IMR-90 (cell line): ENCODE data around the gene CCDC92. TPM values are rescaled to one million over a fixed set of nuclear protein-coding genes. Genes with fewer than 3 reads are reported as not detected.
A peak's percentile ranks its signal among the peaks of the same experiment; 100 is the strongest.

Experiments used
- ATAC-seq: fragments of 200-7000 bp; cut with Tn5 transposase; 2 replicates; pipeline ENCODE4 v1.9.1; 2020; ENCODE audit warnings: low read depth, mild to moderate bottlenecking, moderate library complexity
- BruUV-seq: library from RNA; stranded (reverse); fragments of 400-500 nt; replicated peaks from 2 replicates; lab custom pipeline; 2021; lab: Mats Ljungman, UMichigan
- CTCF ChIA-PET: fragments of 300-600 bp; formaldehyde crosslinking; extraction: SDS; loops from one replicate; lab custom pipeline; 2021; ENCODE audit warnings: antibody characterized with exemption; lab: Yijun Ruan, JAX
- POLR2A ChIA-PET: fragments of 300-600 bp; sonication (Branson Sonifier 250); formaldehyde crosslinking; loops from one replicate; lab custom pipeline; 2022; ENCODE audit warnings: antibody characterized with exemption; ENCODE audit not compliant: unreplicated experiment; lab: Charles Lee
- DNase-seq: peaks from one replicate; pipeline ENCODE4 v3.0.0; 2013
- H2AFZ ChIP-seq: replicated peaks from 2 replicates; pipeline ENCODE3; 2013; ENCODE audit warnings: low read length, mild to moderate bottlenecking; ENCODE audit not compliant: poor library complexity
- H2AK5ac ChIP-seq: 2 replicates; pipeline ENCODE4 v1.6.1; 2013; ENCODE audit warnings: low read depth, low read length, inconsistent platforms
- H2AK9ac ChIP-seq: replicated peaks from 2 replicates; pipeline ENCODE3; 2013; ENCODE audit warnings: mild to moderate bottlenecking, low read depth, low read length, moderate library complexity; ENCODE audit not compliant: poor library complexity
- H2BK120ac ChIP-seq: 2 replicates; pipeline ENCODE4 v1.6.1; 2013; ENCODE audit warnings: low read depth, low read length, inconsistent platforms
- H2BK15ac ChIP-seq: 3 replicates; pipeline ENCODE4 v1.6.1; 2013; ENCODE audit warnings: low read depth, low read length, inconsistent platforms
- H2BK20ac ChIP-seq: 2 replicates; pipeline ENCODE4 v1.6.1; 2013; ENCODE audit warnings: low read depth, mild to moderate bottlenecking, inconsistent platforms, low read length, moderate library complexity
- H2BK5ac ChIP-seq: 2 replicates; pipeline ENCODE4 v1.6.1; 2013; ENCODE audit warnings: mild to moderate bottlenecking, low read depth, low read length, inconsistent platforms; ENCODE audit not compliant: poor library complexity, severe bottlenecking
- H3K14ac ChIP-seq: replicated peaks from 2 replicates; pipeline ENCODE4 v1.6.1; 2013; ENCODE audit warnings: low read depth, low read length, inconsistent platforms
- H3K18ac ChIP-seq: 2 replicates; pipeline ENCODE4 v1.6.1; 2013; ENCODE audit warnings: low read depth, low read length, control low read depth
- H3K23ac ChIP-seq: 2 replicates; pipeline ENCODE4 v1.6.1; 2013; ENCODE audit warnings: low read depth, low read length, inconsistent platforms
- H3K27ac ChIP-seq: 2 replicates; pipeline ENCODE4 v1.5.1; 2013; ENCODE audit warnings: mild to moderate bottlenecking, control low read depth, low read length; ENCODE audit not compliant: insufficient read depth
- H3K27me3 ChIP-seq: 2 replicates; pipeline ENCODE4 v1.6.1; 2013; ENCODE audit warnings: low read length; ENCODE audit not compliant: control insufficient read depth, insufficient read depth
- H3K36me3 ChIP-seq: 2 replicates; pipeline ENCODE4 v1.6.1; 2013; ENCODE audit warnings: low read length, mixed read lengths; ENCODE audit not compliant: control insufficient read depth, insufficient read depth
- H3K4ac ChIP-seq: 2 replicates; pipeline ENCODE4 v1.6.1; 2013; ENCODE audit warnings: low read depth, low read length, inconsistent platforms
- H3K4me1 ChIP-seq: 2 replicates; pipeline ENCODE4 v1.6.1; 2013; ENCODE audit warnings: low read length, mixed read lengths; ENCODE audit not compliant: control insufficient read depth, insufficient read depth
- H3K4me2 ChIP-seq: 2 replicates; pipeline ENCODE4 v1.6.1; 2013; ENCODE audit warnings: low read depth, mild to moderate bottlenecking, control low read depth, low read length, moderate library complexity
- H3K4me3 ChIP-seq: 2 replicates; pipeline ENCODE4 v1.5.1; 2013; ENCODE audit warnings: low read depth, mild to moderate bottlenecking, control low read depth, low read length, moderate library complexity; ENCODE audit not compliant: insufficient read depth
- H3K56ac ChIP-seq: 2 replicates; pipeline ENCODE4 v1.6.1; 2013; ENCODE audit warnings: low read length, inconsistent platforms; ENCODE audit not compliant: insufficient read depth; ENCODE audit errors: extremely low read depth
- H3K79me1 ChIP-seq, 2 experiments: 2 replicates each; pipeline ENCODE4 v1.6.1; 2013; ENCODE audit warnings: low read length in 2 of 2, inconsistent platforms in 1 of 2, low read depth in 1 of 2
- H3K9ac ChIP-seq: 2 replicates; pipeline ENCODE4 v1.6.1; 2013; ENCODE audit warnings: low read depth, low read length, control low read depth
- H3K9me1 ChIP-seq: 2 replicates; pipeline ENCODE4 v1.6.1; 2013; ENCODE audit warnings: low read length, inconsistent platforms; ENCODE audit not compliant: insufficient read depth
- H3K9me3 ChIP-seq: 2 replicates; pipeline ENCODE4 v1.6.1; 2013; ENCODE audit warnings: low read length; ENCODE audit not compliant: control insufficient read depth, insufficient read depth
- H4K20me1 ChIP-seq: 2 replicates; pipeline ENCODE4 v1.6.1; 2013; ENCODE audit warnings: low read length, inconsistent platforms; ENCODE audit not compliant: insufficient read depth
- H4K5ac ChIP-seq: 2 replicates; pipeline ENCODE4 v1.6.1; 2013; ENCODE audit warnings: mild to moderate bottlenecking, low read depth, low read length, control low read depth
- H4K8ac ChIP-seq, 2 experiments: 2 replicates each; pipeline ENCODE4 v1.6.1; 2013; ENCODE audit warnings: low read depth in 2 of 2, low read length in 2 of 2, control low read depth in 1 of 2, inconsistent platforms in 1 of 2
- H4K91ac ChIP-seq: 2 replicates; pipeline ENCODE4 v1.6.1; 2013; ENCODE audit warnings: low read depth, low read length, inconsistent platforms; ENCODE audit not compliant: insufficient read depth
- BHLHE40 ChIP-seq: fragments of 150-350 bp; IDR thresholded peaks from 2 replicates; pipeline ENCODE4 v1.6.1; 2016; ENCODE audit warnings: mild to moderate bottlenecking, low read depth, low read length
- CEBPB ChIP-seq: IDR thresholded peaks from 2 replicates; pipeline ENCODE4 v1.6.1; 2012; ENCODE audit warnings: low read depth, low read length, improper control_type of control experiment
- CHD1 ChIP-seq: IDR thresholded peaks from 2 replicates; pipeline ENCODE4 v1.6.1; 2012; ENCODE audit warnings: low read depth, low read length, improper control_type of control experiment
- FOS ChIP-seq: fragments of 150-350 bp; IDR thresholded peaks from 2 replicates; pipeline ENCODE4 v1.6.1; 2016; ENCODE audit warnings: low read depth, low read length
- MAFK ChIP-seq: IDR thresholded peaks from 2 replicates; pipeline ENCODE4 v1.6.1; 2012; ENCODE audit warnings: low read depth, low read length, improper control_type of control experiment
- MAZ ChIP-seq: IDR thresholded peaks from 2 replicates; pipeline ENCODE4 v1.6.1; 2012; ENCODE audit warnings: low read depth, mild to moderate bottlenecking, low read length, improper control_type of control experiment, moderate library complexity, borderline replicate concordance
- MXI1 ChIP-seq: IDR thresholded peaks from 2 replicates; pipeline ENCODE4 v1.6.1; 2012; ENCODE audit warnings: low read depth, mild to moderate bottlenecking, low read length, moderate library complexity, borderline replicate concordance
- NFE2L2 ChIP-seq: fragments of 150-350 bp; IDR thresholded peaks from 2 replicates; pipeline ENCODE4 v1.6.1; 2016; ENCODE audit warnings: low read depth, mild to moderate bottlenecking, low read length
- POLR2A ChIP-seq: IDR thresholded peaks from 2 replicates; pipeline ENCODE4 v1.6.1; 2012; ENCODE audit warnings: mild to moderate bottlenecking, low read depth, low read length
- RAD21 ChIP-seq: IDR thresholded peaks from 2 replicates; pipeline ENCODE4 v1.6.1; 2012; ENCODE audit warnings: low read length, improper control_type of control experiment
- RCOR1 ChIP-seq: IDR thresholded peaks from 2 replicates; pipeline ENCODE4 v1.6.1; 2012; ENCODE audit warnings: mild to moderate bottlenecking, low read length, improper control_type of control experiment; ENCODE audit not compliant: insufficient replicate concordance
- RFX5 ChIP-seq: IDR thresholded peaks from 2 replicates; pipeline ENCODE4 v1.8.0; 2012; ENCODE audit warnings: low read depth, mild to moderate bottlenecking, low read length, moderate library complexity
- SMC3 ChIP-seq: fragments of 150-350 bp; IDR thresholded peaks from 2 replicates; pipeline ENCODE4 v1.6.1; 2016; ENCODE audit warnings: low read depth, mild to moderate bottlenecking, antibody characterized with exemption, low read length, moderate library complexity
- WGBS, 2 experiments: methylation state at CpG; one replicate each; pipeline versions ENCODE4 v1.1.5 to v1.1.7; 2013; ENCODE audit warnings: missing lambda C conversion rate in 2 of 2; ENCODE audit not compliant: insufficient read length in 1 of 2; ENCODE audit errors: extremely low coverage in 2 of 2; 5-methylcytosine and 5-hydroxymethylcytosine counted together
- dilution Hi-C: fragments of 300-500 bp; cut with HindIII; formaldehyde crosslinking; loops from one replicate; pipeline ENCODE4 v1.14.3; 2018; ENCODE audit warnings: low sequenced_read_pairs; ENCODE audit not compliant: unreplicated experiment
- in situ Hi-C: fragments of 300-500 bp; cut with MboI; formaldehyde crosslinking; loops from 3 replicates; pipeline ENCODE4 v1.14.3; 2019; ENCODE audit warnings: low sequenced_read_pairs, inconsistent platforms, mixed read lengths
- intact Hi-C: fragments of 100-400 bp; cut with micrococcal nuclease; formaldehyde crosslinking; loops from 2 replicates; pipeline ENCODE4 v1.10.0; 2022
- polyA plus RNA-seq, 3 experiments: library from polyadenylated mRNA; depleted of rRNA; stranded (reverse); fragments of >200 nt; gene quantifications; 2 replicates each; pipeline ENCODE4 v1.2.3, GENCODE V29; 2012; ENCODE audit warnings: low replicate concordance in 1 of 3
- total RNA-seq: library from RNA; depleted of rRNA; stranded (reverse); fragments of >200 nt; gene quantifications from 2 replicates; pipeline ENCODE4 v1.2.3, GENCODE V29; 2012
- TF ChIP-seq, protein P1 (sequence below): conservative IDR thresholded peaks from 2 replicates; pipeline ENCODE4 v1.5.1; 2012; ENCODE audit warnings: mild to moderate bottlenecking, low read depth, low read length, improper control_type of control experiment
- TF ChIP-seq, protein P2 (sequence below): fragments of 150-350 bp; IDR thresholded peaks from 2 replicates; pipeline ENCODE4 v1.6.1; 2017; ENCODE audit warnings: mild to moderate bottlenecking, antibody characterized with exemption, low read length, low read depth

The CCDC92 gene
- total and polyA plus RNA-seq, 2 of the 4 experiments (the other 2 are of a cell fraction) = 5.7 to 55.5 TPM

DNA sequence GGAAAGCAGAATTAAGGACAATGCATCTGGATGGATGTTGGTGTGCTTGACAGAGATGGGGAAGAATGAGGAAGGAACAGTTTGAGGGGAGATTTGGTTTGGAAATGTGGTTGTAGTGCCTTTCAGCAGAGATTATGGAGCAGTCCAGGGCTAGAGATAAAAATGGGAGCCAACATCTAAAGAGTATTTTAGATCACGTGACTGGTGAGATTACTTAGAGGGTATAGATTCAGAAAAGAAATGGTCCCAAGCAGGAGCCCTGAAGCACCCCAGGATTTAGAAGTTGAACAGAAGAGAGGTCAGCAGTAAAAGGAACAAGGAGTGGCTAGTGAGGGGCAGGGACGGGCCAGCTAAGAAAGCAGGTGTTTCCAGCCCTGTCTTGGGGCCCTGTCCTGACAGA, 30.0 kb upstream of the CCDC92 start:
- ATAC-seq (no peak), DNase-seq (no peak)
- H3K9ac ChIP-seq = no peak overlapping the region
- no peak overlapping the region for H3K4me3 ChIP-seq
- peaks cover 16% of the 10 kb centered on the region; the same call in 1 of the 2 replicates for H4K20me1 ChIP-seq
- H3K27me3 ChIP-seq = no peaks in the 10 kb centered on the region
- in situ Hi-C loops = no loop called here
- no peak overlapping the region for H3K56ac ChIP-seq
- ChIA-PET CTCF (no interaction called here), POLR2A (no interaction called here)
- H2AK5ac ChIP-seq = no peak overlapping the region; the same call in 1 of the 2 replicates
- intact Hi-C loops = no loop called here
- peaks cover 48 to 78% of the 10 kb centered on the region in 2 experiments for H3K79me1 ChIP-seq
- no peak overlapping the region for H3K27ac ChIP-seq
- dilution Hi-C loops = no loop called here
- H3K9me1 ChIP-seq = peaks cover 29% of the 10 kb centered on the region
- H2BK120ac ChIP-seq = no peak overlapping the region
- H2BK15ac ChIP-seq = no peak overlapping the region
- no peak overlapping the region for H4K91ac ChIP-seq
- H3K4me2 ChIP-seq = no peak overlapping the region
- no peak overlapping the region for H2BK5ac ChIP-seq
- TF ChIP-seq, protein P1, sequence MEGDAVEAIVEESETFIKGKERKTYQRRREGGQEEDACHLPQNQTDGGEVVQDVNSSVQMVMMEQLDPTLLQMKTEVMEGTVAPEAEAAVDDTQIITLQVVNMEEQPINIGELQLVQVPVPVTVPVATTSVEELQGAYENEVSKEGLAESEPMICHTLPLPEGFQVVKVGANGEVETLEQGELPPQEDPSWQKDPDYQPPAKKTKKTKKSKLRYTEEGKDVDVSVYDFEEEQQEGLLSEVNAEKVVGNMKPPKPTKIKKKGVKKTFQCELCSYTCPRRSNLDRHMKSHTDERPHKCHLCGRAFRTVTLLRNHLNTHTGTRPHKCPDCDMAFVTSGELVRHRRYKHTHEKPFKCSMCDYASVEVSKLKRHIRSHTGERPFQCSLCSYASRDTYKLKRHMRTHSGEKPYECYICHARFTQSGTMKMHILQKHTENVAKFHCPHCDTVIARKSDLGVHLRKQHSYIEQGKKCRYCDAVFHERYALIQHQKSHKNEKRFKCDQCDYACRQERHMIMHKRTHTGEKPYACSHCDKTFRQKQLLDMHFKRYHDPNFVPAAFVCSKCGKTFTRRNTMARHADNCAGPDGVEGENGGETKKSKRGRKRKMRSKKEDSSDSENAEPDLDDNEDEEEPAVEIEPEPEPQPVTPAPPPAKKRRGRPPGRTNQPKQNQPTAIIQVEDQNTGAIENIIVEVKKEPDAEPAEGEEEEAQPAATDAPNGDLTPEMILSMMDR = no peak
- no peak for TF ChIP-seq MAZ
- TF ChIP-seq RCOR1 = no peak
- no peak for TF ChIP-seq BHLHE40
- no peak for TF ChIP-seq RFX5
- TF ChIP-seq NFE2L2 = no peak
- no peak for TF ChIP-seq POLR2A
- no peak for TF ChIP-seq MXI1
- TF ChIP-seq, protein P2, sequence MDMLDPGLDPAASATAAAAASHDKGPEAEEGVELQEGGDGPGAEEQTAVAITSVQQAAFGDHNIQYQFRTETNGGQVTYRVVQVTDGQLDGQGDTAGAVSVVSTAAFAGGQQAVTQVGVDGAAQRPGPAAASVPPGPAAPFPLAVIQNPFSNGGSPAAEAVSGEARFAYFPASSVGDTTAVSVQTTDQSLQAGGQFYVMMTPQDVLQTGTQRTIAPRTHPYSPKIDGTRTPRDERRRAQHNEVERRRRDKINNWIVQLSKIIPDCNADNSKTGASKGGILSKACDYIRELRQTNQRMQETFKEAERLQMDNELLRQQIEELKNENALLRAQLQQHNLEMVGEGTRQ = no peak
- no peak for TF ChIP-seq FOS
- no peak for TF ChIP-seq CHD1
- no peak for TF ChIP-seq CEBPB
- TF ChIP-seq MAFK = no peak
- no peak for TF ChIP-seq RAD21
- TF ChIP-seq SMC3 = no peak
- H3K14ac ChIP-seq = no peak overlapping the region
- H3K18ac ChIP-seq = no peak overlapping the region
- 0 out of 2 replicates have a peak overlapping the region, but pooled peaks have one; percentile 17 for H3K4ac ChIP-seq
- no peak overlapping the region for H4K5ac ChIP-seq
- 0 out of 2 replicates have a peak overlapping the region, but pooled peaks have one; percentile 16 for H3K23ac ChIP-seq
- no peaks in the 10 kb centered on the region for H3K9me3 ChIP-seq
- BruUV-seq = no TSS peak
- peaks cover 8% of the 10 kb centered on the region; the same call in 1 of the 2 replicates for H3K36me3 ChIP-seq
- H2BK20ac ChIP-seq = no peak overlapping the region
- no peak overlapping the region for H2AK9ac ChIP-seq
- H2AFZ ChIP-seq = no peak overlapping the region
- H3K4me1 ChIP-seq = peaks cover 30% of the 10 kb centered on the region
- no peak overlapping the region for H4K8ac ChIP-seq
- 72% methylated on average over 2 of the region's 2 CpGs; no CpG with 5 or more reads in 1 of the 2 experiments for WGBS, 2 experiments
